ENCODE measurements around the gene TSC1.

The TSC1 gene

DNA sequence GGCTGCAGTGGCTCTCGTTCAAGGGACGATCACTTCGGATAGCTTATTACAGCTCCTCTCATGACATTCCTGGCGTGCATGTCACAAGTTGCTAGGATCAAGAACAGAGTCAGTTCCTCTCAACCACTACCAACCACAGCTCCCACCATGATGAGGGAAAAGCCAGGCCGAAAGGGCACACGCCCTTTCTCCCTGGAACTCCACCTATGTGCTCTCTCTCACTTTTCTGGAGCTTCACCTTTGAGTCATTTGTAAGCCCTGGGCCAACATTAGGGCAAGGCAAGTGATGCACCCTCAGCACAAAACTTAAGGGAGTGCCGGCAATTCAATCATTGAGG, 64.1 kb downstream of the TSC1 start:
- POLR2A ChIA-PET (ENCODE audit: low non-redundant PET), result interaction anchor here (0.6 to 0.8 kb wide), 2 partner anchors 505 to 1755 kb away, joined by 3 to 5 read pairs; partner anchors contain the start of gene NUP214
- CTCF ChIA-PET, result interaction anchor here (1.0 kb wide), 1 partner anchor 80 kb away, joined by 4 read pairs; no protein-coding TSS in a partner anchor
- TF ChIP-seq, protein P1, sequence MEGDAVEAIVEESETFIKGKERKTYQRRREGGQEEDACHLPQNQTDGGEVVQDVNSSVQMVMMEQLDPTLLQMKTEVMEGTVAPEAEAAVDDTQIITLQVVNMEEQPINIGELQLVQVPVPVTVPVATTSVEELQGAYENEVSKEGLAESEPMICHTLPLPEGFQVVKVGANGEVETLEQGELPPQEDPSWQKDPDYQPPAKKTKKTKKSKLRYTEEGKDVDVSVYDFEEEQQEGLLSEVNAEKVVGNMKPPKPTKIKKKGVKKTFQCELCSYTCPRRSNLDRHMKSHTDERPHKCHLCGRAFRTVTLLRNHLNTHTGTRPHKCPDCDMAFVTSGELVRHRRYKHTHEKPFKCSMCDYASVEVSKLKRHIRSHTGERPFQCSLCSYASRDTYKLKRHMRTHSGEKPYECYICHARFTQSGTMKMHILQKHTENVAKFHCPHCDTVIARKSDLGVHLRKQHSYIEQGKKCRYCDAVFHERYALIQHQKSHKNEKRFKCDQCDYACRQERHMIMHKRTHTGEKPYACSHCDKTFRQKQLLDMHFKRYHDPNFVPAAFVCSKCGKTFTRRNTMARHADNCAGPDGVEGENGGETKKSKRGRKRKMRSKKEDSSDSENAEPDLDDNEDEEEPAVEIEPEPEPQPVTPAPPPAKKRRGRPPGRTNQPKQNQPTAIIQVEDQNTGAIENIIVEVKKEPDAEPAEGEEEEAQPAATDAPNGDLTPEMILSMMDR (conservative IDR thresholded peaks at IDR 0.05; ENCODE audit: low read depth), result no peak
- peak overlapping the region; percentile 42 for H3K27ac ChIP-seq
- DNase-seq (ENCODE audit: low spot score), result peak; percentile 48

GRCh38 chr9:132879457-132880323, 64.7 kb downstream of the TSC1 start:
- TF ChIP-seq, protein P1 (conservative IDR thresholded peaks at IDR 0.05; ENCODE audit: low read depth), result no peak
- H3K27ac ChIP-seq, result peak overlapping the region; percentile 42
- CTCF ChIA-PET, result interaction anchor here (1.0 to 1.1 kb wide), 2 partner anchors 16 to 79 kb away, joined by 4 to 5 read pairs; no protein-coding TSS in a partner anchor
- POLR2A ChIA-PET (ENCODE audit: low non-redundant PET), result interaction anchor here (0.6 to 0.8 kb wide), 3 partner anchors 342 to 1754 kb away, joined by 3 to 5 read pairs (median 3); partner anchors contain the start of gene NUP214
- DNase-seq (ENCODE audit: low spot score), result peak; percentile 28

- TF ChIP-seq, protein P1 (conservative IDR thresholded peaks at IDR 0.05; ENCODE audit: low read depth), result no peak
- peak within 1 kb of the TSS; percentile 64 for H3K27ac ChIP-seq
- peak; percentile 81 for DNase-seq (ENCODE audit: low spot score)
- ChIA-PET POLR2A (ENCODE audit: low non-redundant PET) (interaction anchor here (0.7 to 0.8 kb wide), 2 partner anchors 24 to 343 kb away, joined by 3 read pairs; no protein-coding TSS in a partner anchor), CTCF (interaction anchor here (0.7 to 1.2 kb wide), 3 partner anchors 17 to 39 kb away, joined by 3 to 5 read pairs (median 3); no protein-coding TSS in a partner anchor)
Measured at GRCh38 chr9:132878695-132879456, 65.5 kb downstream of the TSC1 start, which contains the start of gene SPACA9. Gene SPACA9 (plus strand): TSS chr9:132878898. CDS start chr9:132883948, 5,050 bp downstream.

DNA sequence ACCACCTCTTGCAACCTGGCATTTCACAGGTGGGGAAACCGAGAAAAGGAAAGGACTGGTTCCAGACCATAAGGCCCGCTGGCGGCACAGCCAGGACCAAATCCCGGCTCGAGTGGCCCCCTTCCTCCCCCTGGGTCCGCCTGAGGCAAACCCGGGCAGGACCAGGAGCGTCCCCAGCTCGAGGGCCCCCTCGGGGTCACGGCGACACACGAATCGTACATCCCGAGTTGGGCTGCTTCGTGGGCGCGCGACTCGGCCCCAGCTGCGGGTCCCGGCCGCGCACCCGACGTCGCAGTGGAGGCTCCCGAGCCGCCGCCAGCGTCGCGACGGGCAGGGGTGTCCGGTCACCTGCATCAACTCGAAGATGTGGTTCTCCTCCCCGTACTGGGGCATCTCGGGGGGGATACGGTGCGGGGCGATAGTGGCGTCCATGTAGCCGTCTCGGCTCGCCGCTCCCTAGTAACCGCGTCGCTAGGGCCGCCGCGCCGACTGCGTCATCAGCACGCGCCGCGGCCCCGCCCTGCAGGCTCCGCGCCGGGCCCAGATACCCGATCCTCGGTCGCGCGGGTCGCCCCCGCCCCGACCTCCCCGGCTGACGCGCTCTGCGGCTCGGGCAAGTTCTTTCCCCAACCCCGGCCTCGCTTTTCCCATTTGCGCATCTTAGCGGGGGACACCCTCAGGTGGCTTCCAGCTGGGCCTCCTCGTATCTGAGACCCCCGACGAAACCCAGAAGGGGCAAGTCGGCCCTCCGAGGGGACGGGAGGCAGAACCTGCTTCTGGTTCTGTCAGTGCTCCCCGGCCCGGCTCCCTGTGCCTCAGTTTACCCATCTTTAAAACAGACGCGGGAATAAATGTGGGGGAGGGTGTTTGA, 66.4 kb downstream of the TSC1 start, which contains the start of gene AK8:
Gene AK8, minus strand, starts transcription at position 461 of the 871 bp plus-strand sequence. Its CDS starts 29 bp downstream, at position 432.
- POLR2A ChIA-PET (ENCODE audit: low non-redundant PET), result interaction anchor here (0.7 kb wide), 1 partner anchor 24 kb away, joined by 3 read pairs; no protein-coding TSS in a partner anchor
- CTCF ChIA-PET, result interaction anchor here (0.7 to 1.6 kb wide), 4 partner anchors 23 to 758 kb away, joined by 3 to 5 read pairs (median 3); no protein-coding TSS in a partner anchor
- DNase-seq (ENCODE audit: low spot score), result peak; percentile 97
- TF ChIP-seq, protein P1 (conservative IDR thresholded peaks at IDR 0.05; ENCODE audit: low read depth), result no peak
- H3K27ac ChIP-seq, result peak within 1 kb of the TSS; percentile 64

DNA sequence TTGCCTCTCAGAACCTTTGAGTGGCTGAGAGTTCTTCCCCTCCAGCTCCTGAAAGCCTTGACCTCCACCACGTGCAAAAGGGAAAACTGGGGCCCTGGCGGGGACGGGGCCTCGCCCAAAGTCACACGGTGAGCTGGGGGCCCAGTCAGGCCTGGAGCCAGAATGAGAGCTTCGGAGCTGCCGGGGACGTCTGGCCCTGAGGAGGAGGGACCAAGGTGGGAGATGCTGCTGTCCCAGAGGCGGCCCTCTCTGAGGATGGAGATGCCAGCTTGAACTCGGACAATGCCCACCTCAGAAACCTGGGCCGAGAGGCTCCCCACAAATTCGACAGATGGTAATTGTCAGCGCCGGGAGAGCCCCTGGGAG, 67.0 kb downstream of the TSC1 start:
- H3K27ac ChIP-seq, result no peak overlapping the region
- TF ChIP-seq, protein P1 (conservative IDR thresholded peaks at IDR 0.05; ENCODE audit: low read depth), result no peak
- CTCF ChIA-PET, result interaction anchor here (0.7 to 1.6 kb wide), 2 partner anchors 24 to 758 kb away, joined by 3 to 5 read pairs; no protein-coding TSS in a partner anchor
- POLR2A ChIA-PET (ENCODE audit: low non-redundant PET), result no interaction called here
- no peak for DNase-seq (ENCODE audit: low spot score)

Data from RWPE1 (cell line).